NCI-H82 treated with DMSO at 0.1 percent for 48 hours (cell line): ENCODE data around the gene CEL.
A peak's percentile ranks its signal among the peaks of the same experiment; 100 is the strongest.
"Not testable (repeated sequence)": the region's sequence is repeated elsewhere in the genome, so short reads cannot be mapped to it uniquely, and the experiment has no call there.

Experiments
- DNase-seq: peaks from one replicate; lab custom pipeline; 2025; ENCODE audit not compliant: unreplicated experiment; lab: John Stamatoyannopoulos, UW

The CEL gene

DNA sequence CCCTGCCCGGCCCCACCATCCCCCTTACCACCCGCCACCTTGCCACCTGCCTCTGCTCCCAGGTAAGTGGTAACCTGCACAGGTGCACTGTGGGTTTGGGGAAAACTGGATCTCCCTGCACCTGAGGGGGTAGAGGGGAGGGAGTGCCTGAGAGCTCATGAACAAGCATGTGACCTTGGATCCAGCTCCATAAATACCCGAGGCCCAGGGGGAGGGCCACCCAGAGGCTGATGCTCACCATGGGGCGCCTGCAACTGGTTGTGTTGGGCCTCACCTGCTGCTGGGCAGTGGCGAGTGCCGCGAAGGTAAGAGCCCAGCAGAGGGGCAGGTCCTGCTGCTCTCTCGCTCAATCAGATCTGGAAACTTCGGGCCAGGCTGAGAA, at the start of gene CEL:
Gene CEL, plus strand, starts transcription at position 218 of the 382 bp plus-strand sequence. Its CDS starts 22 bp downstream, at position 240.
- not testable (repeated sequence) for DNase-seq

GRCh38 chr9:133014696-133015095, 47.1 kb upstream of the CEL start:
- DNase-seq = no peak

DNA sequence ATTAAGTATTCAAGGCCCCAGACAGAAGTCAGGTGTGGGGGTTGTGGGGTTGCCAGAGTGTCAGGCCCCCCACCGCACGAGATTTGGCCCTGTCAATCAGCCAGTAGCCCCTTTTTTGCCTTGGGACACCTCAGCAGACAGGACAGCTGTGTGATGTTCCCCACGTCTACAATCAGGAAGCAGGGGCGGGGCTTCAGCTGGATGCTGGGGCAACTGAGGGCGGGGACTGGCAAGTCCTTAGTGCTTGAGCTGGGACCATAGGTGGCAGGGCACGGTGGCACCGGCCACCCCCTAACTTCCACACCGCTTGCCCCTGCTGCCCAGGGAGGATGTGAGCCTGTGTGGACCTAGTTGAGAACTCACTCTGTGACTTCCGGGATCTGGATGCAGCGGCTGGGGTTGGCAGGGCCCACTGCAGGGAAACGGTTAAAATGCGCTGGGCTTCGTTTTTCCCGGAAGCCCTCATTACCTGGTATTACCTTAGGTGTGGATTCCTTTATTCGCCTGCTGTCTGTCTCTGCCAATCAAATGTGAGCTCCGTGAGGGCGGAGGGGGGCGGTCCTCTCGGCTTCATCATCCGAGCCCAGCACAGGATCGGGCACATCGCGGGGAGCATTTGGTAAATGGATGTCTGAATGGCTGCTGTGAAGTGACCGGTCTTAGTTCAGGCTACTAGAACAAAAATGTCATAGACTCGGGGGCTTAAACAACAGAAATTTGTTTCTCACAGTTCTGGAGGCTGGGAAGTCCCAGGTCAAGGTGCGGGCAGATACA, 38.5 kb upstream of the CEL start:
- no peak for DNase-seq

DNA sequence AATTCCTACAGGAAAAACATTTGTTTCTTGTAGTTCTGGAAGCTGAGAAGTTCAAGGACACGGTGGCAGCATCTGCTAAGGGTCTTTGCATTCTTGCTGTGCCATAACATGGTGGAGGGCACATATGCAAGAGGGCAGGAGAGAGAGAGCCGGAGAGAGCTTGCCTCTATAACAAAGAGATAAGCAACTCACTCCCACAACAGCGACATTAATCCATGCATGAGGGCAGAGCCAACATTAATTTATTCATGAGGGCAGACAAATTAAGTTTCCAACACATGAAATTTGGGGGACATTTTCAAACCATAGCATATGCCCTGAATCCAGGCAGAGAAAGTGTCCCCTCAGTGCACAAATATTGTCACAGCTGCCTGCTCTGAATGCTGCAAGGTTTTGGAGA, 35.4 kb upstream of the CEL start:
- no peak for DNase-seq

DNA sequence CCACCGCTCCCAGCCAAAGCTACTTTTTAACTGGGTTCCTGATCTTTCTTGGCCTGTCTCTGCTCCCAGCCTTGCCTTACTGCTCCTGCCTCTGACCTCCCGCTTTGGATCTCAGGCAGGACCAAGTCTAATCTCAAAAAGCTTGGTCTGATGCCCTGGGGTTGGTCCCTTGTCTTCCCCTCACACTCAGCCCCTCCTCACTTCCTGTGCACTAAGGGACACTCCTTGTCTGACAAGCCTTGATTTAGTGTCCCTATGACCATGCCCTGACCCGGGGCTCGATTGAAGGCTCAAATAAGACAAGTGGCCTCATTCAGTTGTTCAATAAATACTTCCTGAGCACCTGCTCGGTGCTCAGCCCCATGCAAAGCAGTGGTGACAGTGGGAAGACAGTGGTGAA, 34.6 kb upstream of the CEL start:
- DNase-seq = no peak

DNA sequence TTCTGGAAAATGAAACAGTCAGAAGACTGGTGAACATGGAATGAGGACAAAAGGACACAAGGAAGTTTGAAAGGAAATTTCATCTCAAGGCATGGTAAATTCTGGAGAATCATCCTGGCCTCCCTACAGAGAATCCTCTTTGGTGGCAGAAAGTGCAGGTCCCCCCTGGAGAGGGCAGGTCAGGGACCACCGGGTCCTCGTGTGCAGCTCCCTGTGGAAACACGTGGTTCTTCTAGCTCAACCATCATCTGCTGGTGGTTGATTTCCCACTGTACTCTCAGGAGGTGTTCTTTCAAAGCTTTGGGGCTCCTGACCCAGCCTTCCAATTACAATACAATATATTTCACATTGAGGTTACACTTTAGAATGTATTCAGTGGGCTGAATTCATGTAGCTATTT, 33.6 kb upstream of the CEL start:
- no peak for DNase-seq

GRCh38 chr9:133029994-133030316, 31.8 kb upstream of the CEL start:
- DNase-seq = no peak

GRCh38 chr9:133030317-133031129, 31.3 kb upstream of the CEL start, which contains the start of gene GTF3C5:
Gene GTF3C5, plus strand, starts transcription at chr9:133030997. Its CDS starts 15 bp downstream, at chr9:133031012.
- peak; percentile 99 for DNase-seq

DNA sequence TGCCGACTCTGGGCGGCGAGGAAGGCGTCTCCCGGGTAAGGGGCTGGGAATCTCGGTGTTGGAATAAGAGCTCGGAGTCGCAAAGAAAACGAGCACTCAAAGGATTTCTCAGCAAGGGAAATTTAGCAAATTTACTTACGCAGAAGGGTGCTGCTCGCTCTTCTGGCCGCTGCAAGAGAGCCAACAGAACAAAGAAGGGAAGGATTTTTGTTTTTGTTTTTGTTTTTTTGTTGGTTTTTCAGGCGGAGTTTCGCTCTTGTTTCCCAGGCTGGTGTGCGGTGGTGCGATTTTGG, 30.7 kb upstream of the CEL start:
- no peak for DNase-seq

DNA sequence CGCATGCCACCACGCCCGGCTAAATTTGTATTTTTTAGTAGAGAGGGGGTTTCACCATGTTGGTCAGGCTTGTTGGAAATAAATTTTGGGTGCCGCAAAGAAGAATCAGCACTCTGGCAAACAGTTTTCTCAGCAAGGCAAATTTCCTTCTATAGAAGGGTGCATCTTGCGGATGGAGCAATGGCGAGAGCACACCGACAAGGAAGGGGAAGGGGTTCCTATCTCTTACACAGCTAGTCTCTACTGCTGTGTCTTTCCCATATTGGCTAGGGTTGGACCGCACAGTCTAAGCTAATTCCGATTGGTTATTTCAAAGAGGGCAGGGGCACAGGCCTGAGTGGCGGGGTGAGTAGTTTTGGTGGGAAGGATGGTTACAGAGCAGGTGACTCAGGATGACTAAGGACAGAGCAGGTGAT, 30.3 kb upstream of the CEL start:
- DNase-seq = no peak

- no peak for DNase-seq
These were observed 29.6 kb upstream of the CEL start for GRCh38 chr9:133032171-133032570.

- no peak for DNase-seq
These were observed 26.1 kb upstream of the CEL start for GRCh38 chr9:133035669-133036068.

GRCh38 chr9:133037775-133038515, 23.8 kb upstream of the CEL start:
- no peak for DNase-seq

GRCh38 chr9:133040892-133041479, 20.8 kb upstream of the CEL start:
- not testable (repeated sequence) for DNase-seq

DNA sequence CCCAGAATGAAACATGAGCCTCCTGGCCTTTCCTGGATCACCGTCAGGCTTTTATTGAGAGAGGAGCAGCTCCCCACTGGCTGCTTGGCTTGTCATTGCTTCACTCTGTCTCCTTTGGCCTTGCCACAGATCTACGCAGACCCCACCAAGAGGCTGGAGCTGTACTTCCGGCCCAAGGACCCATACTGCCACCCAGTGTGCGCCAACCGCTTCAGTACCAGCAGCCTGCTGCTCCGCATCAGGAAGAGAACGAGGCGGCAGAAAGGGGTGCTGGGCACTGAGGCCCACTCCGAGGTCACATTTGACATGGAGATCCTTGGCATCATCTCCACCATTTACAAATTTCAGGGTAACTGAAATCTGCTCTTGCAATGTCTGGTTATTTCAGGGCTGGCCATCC, 19.8 kb upstream of the CEL start:
- DNase-seq = no peak

DNA sequence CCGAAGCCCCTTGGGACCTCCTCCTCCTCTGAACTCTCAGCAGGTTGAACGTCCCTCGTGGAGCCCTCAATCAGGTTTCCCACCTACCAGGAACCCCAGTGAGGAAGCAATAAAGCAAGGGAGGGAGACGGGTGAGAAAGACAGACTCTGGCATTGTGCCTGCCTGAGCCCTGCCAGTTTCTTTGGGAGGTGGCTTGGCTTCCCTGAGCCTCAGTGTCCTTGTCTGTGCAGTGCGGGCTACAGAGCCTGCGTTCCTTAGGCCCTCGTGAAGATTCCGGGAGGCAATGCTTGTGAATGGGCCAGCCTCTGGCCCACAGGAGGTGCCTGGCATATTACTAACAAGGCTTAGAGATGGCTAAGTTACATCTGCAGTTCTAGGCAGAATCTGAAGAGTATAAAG, 19.1 kb upstream of the CEL start:
- DNase-seq = no peak

DNA sequence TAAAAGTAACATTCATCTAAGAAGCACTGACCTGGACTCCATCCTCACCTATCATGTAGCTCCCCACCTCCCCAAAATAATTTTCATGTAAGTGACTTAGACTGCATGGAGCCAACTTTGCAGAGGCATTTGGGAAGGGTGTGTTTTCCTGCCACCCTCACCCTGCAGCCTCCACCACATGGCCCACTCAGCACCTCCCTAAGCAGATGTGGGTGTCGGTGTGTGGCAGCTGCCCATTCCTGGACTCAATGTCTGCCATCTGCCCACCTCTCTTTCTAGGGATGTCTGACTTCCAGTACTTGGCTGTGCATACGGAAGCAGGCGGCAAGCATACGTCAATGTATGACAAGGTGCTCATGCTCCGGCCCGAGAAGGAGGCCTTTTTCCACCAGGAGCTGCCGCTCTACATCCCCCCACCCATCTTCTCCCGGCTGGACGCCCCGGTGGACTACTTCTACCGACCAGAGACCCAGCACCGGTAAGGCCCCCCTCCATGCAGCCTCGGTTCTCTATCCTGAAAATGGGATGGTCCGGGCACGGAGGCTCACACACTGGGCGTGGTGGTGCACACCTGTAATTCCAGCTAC, 18.2 kb upstream of the CEL start:
- no peak for DNase-seq

GRCh38 chr9:133044125-133044524, 17.7 kb upstream of the CEL start:
- no peak for DNase-seq

GRCh38 chr9:133044661-133045060, 17.1 kb upstream of the CEL start:
- no peak for DNase-seq

GRCh38 chr9:133045132-133045531, 16.6 kb upstream of the CEL start:
- no peak for DNase-seq

- DNase-seq = no peak
These were observed 15.4 kb upstream of the CEL start for GRCh38 chr9:133046196-133046899.
